ENCODE data around the gene BAZ1B.

Gene BAZ1B

GRCh38 chr7:73449422-73449821 is 72.7 kb downstream of the BAZ1B start:
- DNase-seq (ENCODE audit: insufficient read length, low spot score) = no peak
- TF ChIP-seq CTCF (IDR thresholded peaks at IDR 0.05; ENCODE audit: insufficient read depth, missing control alignments) = no peak
- no peak for FAIRE-seq

- FAIRE-seq (no peak), DNase-seq (ENCODE audit: insufficient read length, low spot score) (no peak)
- TF ChIP-seq CTCF (IDR thresholded peaks at IDR 0.05; ENCODE audit: insufficient read depth, missing control alignments) = no peak
Observed at GRCh38 chr7:73448609-73449008, 73.5 kb downstream of the BAZ1B start.

- FAIRE-seq (no peak), DNase-seq (ENCODE audit: insufficient read length, low spot score) (no peak)
- TF ChIP-seq CTCF (IDR thresholded peaks at IDR 0.05; ENCODE audit: insufficient read depth, missing control alignments) = no peak
Observed at GRCh38 chr7:73447121-73447733, 74.9 kb downstream of the BAZ1B start.

GRCh38 chr7:73446682-73447081 is 75.4 kb downstream of the BAZ1B start:
- FAIRE-seq (no peak), DNase-seq (ENCODE audit: insufficient read length, low spot score) (no peak)
- TF ChIP-seq CTCF (IDR thresholded peaks at IDR 0.05; ENCODE audit: insufficient read depth, missing control alignments) = no peak

- FAIRE-seq (no peak), DNase-seq (ENCODE audit: insufficient read length, low spot score) (no peak)
- no peak for TF ChIP-seq CTCF (IDR thresholded peaks at IDR 0.05; ENCODE audit: insufficient read depth, missing control alignments)
Observed at GRCh38 chr7:73443548-73444255, 78.4 kb downstream of the BAZ1B start.

- no peak for TF ChIP-seq CTCF (IDR thresholded peaks at IDR 0.05; ENCODE audit: insufficient read depth, missing control alignments)
- DNase-seq (ENCODE audit: insufficient read length, low spot score) (no peak), FAIRE-seq (no peak)
Observed at GRCh38 chr7:73442903-73443500, 79.1 kb downstream of the BAZ1B start.

Data from D721Med (cell line).